Endothelial cell of umbilical vein (primary cell): ENCODE data around the gene VAPB. TPM values are rescaled to one million over a fixed set of nuclear protein-coding genes. Genes with fewer than 3 reads are reported as not detected.

Source experiments
- BruUV-seq: library from RNA; stranded (reverse); fragments of 400-500 nt; replicated peaks from 2 replicates; lab custom pipeline; 2021; lab: Mats Ljungman, UMichigan
- CTCF ChIA-PET: fragments of 300-600, 350-600 bp; sonication (Branson Sonifier 250); formaldehyde crosslinking; loops from one replicate; lab custom pipeline; 2021; ENCODE audit warnings: antibody characterized with exemption, inconsistent platforms; lab: Charles Lee
- POLR2A ChIA-PET: fragments of 300-600, 350-600 bp; sonication (Branson Sonifier 250); formaldehyde crosslinking; loops from one replicate; lab custom pipeline; 2021; ENCODE audit warnings: antibody characterized with exemption, inconsistent platforms; lab: Charles Lee
- DNase-seq: peaks from one replicate; pipeline ENCODE4 v3.0.0-alpha.2; 2011; ENCODE audit warnings: low read depth, low spot score
- FAIRE-seq: peaks from 2 replicates; lab custom pipeline; 2011; peaks lifted over from hg19 to GRCh38; lab: Jason Lieb, UNC
- H2AFZ ChIP-seq: 2 replicates; pipeline ENCODE4 v1.6.0; 2012; ENCODE audit warnings: low read depth, low read length, control low read depth, inconsistent platforms
- H3K27ac ChIP-seq: 2 replicates; pipeline ENCODE4 v1.5.1; 2011; ENCODE audit warnings: low read depth, mild to moderate bottlenecking, control low read depth, low read length, moderate library complexity; ENCODE audit not compliant: insufficient read depth
- H3K27me3 ChIP-seq, 2 experiments: 2 replicates each; pipeline versions ENCODE4 v1.6.0 to v1.6.1; 2011; ENCODE audit warnings: low read length in 2 of 2, mixed read lengths in 1 of 2; ENCODE audit not compliant: control insufficient read depth in 2 of 2, insufficient read depth in 2 of 2
- H3K36me3 ChIP-seq, 2 experiments: 2 replicates in 1 of 2; 3 replicates in 1 of 2; pipeline ENCODE4 v1.5.1; 2011; ENCODE audit warnings: low read length in 2 of 2, mild to moderate bottlenecking in 1 of 2, moderate library complexity in 1 of 2; ENCODE audit not compliant: control insufficient read depth in 2 of 2, insufficient read depth in 2 of 2; ENCODE audit errors: extremely low read depth in 1 of 2
- H3K4me1 ChIP-seq: 3 replicates; pipeline ENCODE4 v1.5.1; 2011; ENCODE audit warnings: mild to moderate bottlenecking, low read length; ENCODE audit not compliant: control insufficient read depth, insufficient read depth; ENCODE audit errors: extremely low read depth
- H3K4me2 ChIP-seq: 2 replicates; pipeline ENCODE4 v1.6.1; 2011; ENCODE audit warnings: low read length, control low read depth, mixed read lengths; ENCODE audit not compliant: insufficient read depth
- H3K4me3 ChIP-seq, 3 experiments: fragments of 200-600 bp in 1 of 3; sonication (generic), shearing (Covaris generic) in 1 of 3; replicated peaks in 1 of 3; 2 replicates each; pipeline ENCODE4 v1.5.1; 2011 to 2016; ENCODE audit warnings: control low read depth in 3 of 3, low read length in 3 of 3, mild to moderate bottlenecking in 2 of 3, inconsistent platforms in 1 of 3, low read depth in 1 of 3, moderate library complexity in 1 of 3; ENCODE audit not compliant: insufficient read depth in 1 of 3
- H3K79me2 ChIP-seq: 2 replicates; pipeline ENCODE4 v1.6.0; 2012; ENCODE audit warnings: low read length, inconsistent platforms; ENCODE audit not compliant: control insufficient read depth, insufficient read depth
- H3K9ac ChIP-seq: replicated peaks from 2 replicates; pipeline ENCODE3; 2011; ENCODE audit warnings: low read length, control low read depth; ENCODE audit not compliant: insufficient read depth; ENCODE audit errors: extremely low read depth
- H3K9me1 ChIP-seq: replicated peaks from 3 replicates; pipeline ENCODE4 v1.6.0; 2011; ENCODE audit warnings: mild to moderate bottlenecking, low read length; ENCODE audit not compliant: control insufficient read depth, insufficient read depth; ENCODE audit errors: extremely low read depth
- H3K9me3 ChIP-seq: replicated peaks from 2 replicates; pipeline ENCODE4 v1.5.1; 2012; ENCODE audit warnings: low read length, inconsistent platforms; ENCODE audit not compliant: control insufficient read depth, insufficient read depth
- H4K20me1 ChIP-seq: replicated peaks from 2 replicates; pipeline ENCODE3; 2011; ENCODE audit warnings: mild to moderate bottlenecking, low read length; ENCODE audit not compliant: control insufficient read depth, insufficient read depth; ENCODE audit errors: extremely low read depth
- CTCF ChIP-seq, 2 donors: IDR thresholded peaks; 1 replicate in 1 of 2; 2 replicates in 1 of 2; pipeline ENCODE4 v1.5.1; 2011; ENCODE audit warnings: low read length in 2 of 2, mild to moderate bottlenecking in 2 of 2, moderate library complexity in 2 of 2, control low read depth in 1 of 2, inconsistent platforms in 1 of 2, low read depth in 1 of 2; ENCODE audit not compliant: insufficient read depth in 1 of 2; ENCODE audit errors: extremely low read depth in 1 of 2
- EZH2 ChIP-seq: IDR thresholded peaks from 2 replicates; pipeline ENCODE4 v1.6.1; 2012; ENCODE audit warnings: borderline replicate concordance, low read depth, mild to moderate bottlenecking, moderate library complexity, low read length, inconsistent platforms; ENCODE audit not compliant: severe bottlenecking
- FOS ChIP-seq: IDR thresholded peaks from 2 replicates; pipeline ENCODE4 v1.6.1; 2011; ENCODE audit warnings: mild to moderate bottlenecking, low read length, moderate library complexity, borderline replicate concordance; ENCODE audit not compliant: insufficient read depth
- GATA2 ChIP-seq: IDR thresholded peaks from 2 replicates; pipeline ENCODE4 v1.7.0; 2011; ENCODE audit warnings: low read depth, mild to moderate bottlenecking, moderate library complexity, mixed read lengths, low read length; ENCODE audit not compliant: insufficient read length, insufficient read depth
- dilution Hi-C: fragments of 300-500 bp; cut with MboI; formaldehyde crosslinking; loops from one replicate; pipeline ENCODE4 v1.15.0; 2019; ENCODE audit warnings: low sequenced_read_pairs; ENCODE audit not compliant: extremely low pct_ligation_motif_present
- intact Hi-C: fragments of 100-400 bp; cut with micrococcal nuclease; formaldehyde crosslinking; loops from one replicate; pipeline ENCODE4 v1.10.0; 2022
- polyA plus RNA-seq, 4 experiments: library from polyadenylated mRNA; depleted of rRNA in 3 of 4; stranded (reverse) in 3 of 4; unstranded in 1 of 4; fragments of >200 nt; gene quantifications; 2 replicates each; pipeline versions ENCODE4 v1.2.1 to v1.2.3, GENCODE V29; 2011 to 2012; ENCODE audit warnings: missing spikeins in 1 of 4
- total RNA-seq: library from RNA; stranded (reverse); gene quantifications from 2 replicates; pipeline ENCODE4 v1.2.3, GENCODE V29; 2021

Gene VAPB
- total and polyA plus RNA-seq, 2 donors (not counting 3 experiments of a cell fraction or from before 2014, with no cell fraction given): 17.9 to 48.9 TPM

GRCh38 chr20:58444746-58445255, 55.8 kb downstream of the VAPB start:
- Histone ChIP-seq H3K4me2 (no peak overlapping the region), H3K9me3 (no peaks in the 10 kb centered on the region), H4K20me1 (no peaks in the 10 kb centered on the region), H3K4me1 (peaks cover 7% of the 10 kb centered on the region), H2AFZ (no peak overlapping the region), H3K27ac (no peak overlapping the region), H3K9ac (no peak overlapping the region), H3K4me3 (no peak overlapping the region), H3K79me2 (peaks cover 19% of the 10 kb centered on the region), H3K9me1 (no peaks in the 10 kb centered on the region), H3K27me3 (no peaks in the 10 kb centered on the region), H3K36me3 (peaks cover 12 to 13% of the 10 kb centered on the region in 2 experiments)
- intact Hi-C loops: loop anchor here (5.0 kb wide), 1 partner anchor 42 kb away; no protein-coding TSS in a partner anchor
- TF ChIP-seq FOS (no peak), GATA2 (no peak), CTCF (IDR thresholded peaks at IDR 0.05; ENCODE audit: extremely low read depth in 1 of 2, insufficient read depth in 1 of 2, low read depth in 1 of 2, low read length in 2 of 2) (no peak), EZH2 (no peak)
- BruUV-seq: no TSS peak
- POLR2A ChIA-PET: no interaction called here
- DNase-seq: no peak
- dilution Hi-C loops: no loop called here
- no peak for FAIRE-seq
- CTCF ChIA-PET: no interaction called here
